HG03469 (cell line): ENCODE data around the gene ABCA7.
A peak's percentile ranks its signal among the peaks of the same experiment; 100 is the strongest.
"Not testable (repeated sequence)": the region's sequence is repeated elsewhere in the genome, so short reads cannot be mapped to it uniquely, and the experiment has no call there.

Source experiments
- ATAC-seq: cut with Tn5 transposase; IDR thresholded peaks from one replicate; pipeline ENCODE4 v1.9.1; 2021; ENCODE audit warnings: mild to moderate bottlenecking, moderate library complexity, moderate number of reproducible peaks; ENCODE audit not compliant: unreplicated experiment

The ABCA7 gene

GRCh38 chr19:1015061-1015781 lies 24.7 kb upstream of the ABCA7 start:
- ATAC-seq = no peak

GRCh38 chr19:1015782-1016646 lies 23.9 kb upstream of the ABCA7 start:
- no peak for ATAC-seq

- ATAC-seq = no peak
These were observed 23.2 kb upstream of the ABCA7 start for GRCh38 chr19:1016647-1017114.

GRCh38 chr19:1017115-1017905 lies 22.6 kb upstream of the ABCA7 start:
- ATAC-seq = no peak

GRCh38 chr19:1017906-1018305 lies 22.0 kb upstream of the ABCA7 start:
- no peak for ATAC-seq

GRCh38 chr19:1018393-1018792 lies 21.5 kb upstream of the ABCA7 start:
- no peak for ATAC-seq

- ATAC-seq = no peak
These were observed 20.8 kb upstream of the ABCA7 start for GRCh38 chr19:1018932-1019615.

GRCh38 chr19:1019616-1019961 lies 20.3 kb upstream of the ABCA7 start:
- no peak for ATAC-seq

- ATAC-seq = no peak
These were observed 19.7 kb upstream of the ABCA7 start for GRCh38 chr19:1019980-1020867.

GRCh38 chr19:1020868-1021425 lies 19.0 kb upstream of the ABCA7 start, which contains the start of gene TMEM259:
Gene TMEM259, minus strand, starts transcription at chr19:1021123. Its CDS starts 127 bp downstream, at chr19:1020996.
- peak; percentile 49 for ATAC-seq

GRCh38 chr19:1023883-1024188 lies 16.1 kb upstream of the ABCA7 start:
- not testable (repeated sequence) for ATAC-seq

GRCh38 chr19:1025080-1025479 lies 14.8 kb upstream of the ABCA7 start:
- not testable (repeated sequence) for ATAC-seq

- ATAC-seq = peak; percentile 34
These were observed 13.7 kb upstream of the ABCA7 start, which contains the start of gene CNN2 for GRCh38 chr19:1025960-1026782. Gene CNN2, plus strand, starts transcription at chr19:1026608. Its CDS starts 54 bp downstream, at chr19:1026662.

- ATAC-seq = no peak
These were observed 12.9 kb upstream of the ABCA7 start for GRCh38 chr19:1026783-1027649.

- no peak for ATAC-seq
These were observed 12.3 kb upstream of the ABCA7 start for GRCh38 chr19:1027650-1028061.

GRCh38 chr19:1028062-1028926 lies 11.6 kb upstream of the ABCA7 start:
- no peak for ATAC-seq
